ENCODE results near the gene RAB3IP. TPM values are rescaled to one million over a fixed set of nuclear protein-coding genes. Genes with fewer than 3 reads are reported as not detected.

RAB3IP gene
- total RNA-seq, 3 donors from 2014 or later = 12.5 to 45.5 (median 21.6) TPM

- Histone ChIP-seq H3K4me3 (no peak overlapping the region), H3K36me3 (no peaks in the 10 kb centered on the region), H3K27ac (no peak overlapping the region), H3K4me1 (no peaks in the 10 kb centered on the region), H3K27me3 (no peaks in the 10 kb centered on the region), H3K9me3 (no peaks in the 10 kb centered on the region)
- DNase-seq (ENCODE audit: low spot score in 2 of 2) = no peak
- TF ChIP-seq CTCF (IDR thresholded peaks at IDR 0.05) (no peak), POLR2AphosphoS5 (IDR thresholded peaks at IDR 0.05) (no peak), POLR2A (IDR thresholded peaks at IDR 0.05) (no peak)
- intact Hi-C loops (cut with DNase I; ENCODE audit: low total_unique reads) = no loop called here
These were observed 95.5 kb downstream of the RAB3IP start for GRCh38 chr12:69834147-69834546.

- DNase-seq (ENCODE audit: low spot score in 2 of 2) = no peak
- H3K4me3 ChIP-seq = no peak overlapping the region
- TF ChIP-seq CTCF (IDR thresholded peaks at IDR 0.05) (no peak), POLR2A (IDR thresholded peaks at IDR 0.05) (no peak), POLR2AphosphoS5 (IDR thresholded peaks at IDR 0.05) (no peak)
- H3K36me3 ChIP-seq = no peaks in the 10 kb centered on the region
- no peaks in the 10 kb centered on the region for H3K27me3 ChIP-seq
- no peak overlapping the region for H3K27ac ChIP-seq
- no peaks in the 10 kb centered on the region for H3K4me1 ChIP-seq
- intact Hi-C loops (cut with DNase I; ENCODE audit: low total_unique reads) = no loop called here
- no peaks in the 10 kb centered on the region for H3K9me3 ChIP-seq
These were observed 95.9 kb downstream of the RAB3IP start for GRCh38 chr12:69834576-69834975.

- H3K27me3 ChIP-seq = no peaks in the 10 kb centered on the region
- intact Hi-C loops (cut with DNase I; ENCODE audit: low total_unique reads) = no loop called here
- no peak for TF ChIP-seq CTCF (IDR thresholded peaks at IDR 0.05)
- TF ChIP-seq POLR2AphosphoS5 (IDR thresholded peaks at IDR 0.05) = no peak
- no peak for TF ChIP-seq POLR2A (IDR thresholded peaks at IDR 0.05)
- no peaks in the 10 kb centered on the region for H3K9me3 ChIP-seq
- no peak overlapping the region for H3K4me3 ChIP-seq
- no peak overlapping the region for H3K27ac ChIP-seq
- H3K36me3 ChIP-seq = no peaks in the 10 kb centered on the region
- no peak for DNase-seq (ENCODE audit: low spot score in 2 of 2)
- H3K4me1 ChIP-seq = no peaks in the 10 kb centered on the region
These were observed 96.4 kb downstream of the RAB3IP start for GRCh38 chr12:69835081-69835480.

DNA sequence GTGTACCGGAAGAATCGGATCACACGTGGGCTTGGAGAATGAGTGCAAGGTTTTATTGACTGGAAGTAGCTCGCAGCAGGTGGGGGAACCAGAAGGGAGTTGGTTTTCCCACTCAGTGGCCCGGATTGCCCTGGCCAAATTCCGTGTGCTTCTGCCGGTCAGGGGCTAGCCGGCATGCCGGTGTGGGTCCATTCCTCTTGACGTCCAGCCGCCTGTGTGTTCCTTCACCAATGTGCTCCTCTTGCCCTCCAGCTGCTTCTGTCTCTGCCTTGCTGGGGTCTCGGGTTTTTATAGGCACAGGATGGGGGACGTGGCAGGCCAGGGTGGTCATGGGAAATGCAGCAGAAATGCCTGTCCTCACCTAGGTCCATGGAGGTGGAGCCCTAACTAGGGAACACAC lies 97.4 kb downstream of the RAB3IP start:
- no peaks in the 10 kb centered on the region for H3K27me3 ChIP-seq
- intact Hi-C loops (cut with DNase I; ENCODE audit: low total_unique reads) = no loop called here
- H3K4me3 ChIP-seq = no peak overlapping the region
- TF ChIP-seq POLR2A (IDR thresholded peaks at IDR 0.05) = no peak
- no peaks in the 10 kb centered on the region for H3K9me3 ChIP-seq
- no peaks in the 10 kb centered on the region for H3K36me3 ChIP-seq
- H3K4me1 ChIP-seq = no peaks in the 10 kb centered on the region
- no peak overlapping the region for H3K27ac ChIP-seq
- DNase-seq (ENCODE audit: low spot score in 2 of 2) = no peak

DNA sequence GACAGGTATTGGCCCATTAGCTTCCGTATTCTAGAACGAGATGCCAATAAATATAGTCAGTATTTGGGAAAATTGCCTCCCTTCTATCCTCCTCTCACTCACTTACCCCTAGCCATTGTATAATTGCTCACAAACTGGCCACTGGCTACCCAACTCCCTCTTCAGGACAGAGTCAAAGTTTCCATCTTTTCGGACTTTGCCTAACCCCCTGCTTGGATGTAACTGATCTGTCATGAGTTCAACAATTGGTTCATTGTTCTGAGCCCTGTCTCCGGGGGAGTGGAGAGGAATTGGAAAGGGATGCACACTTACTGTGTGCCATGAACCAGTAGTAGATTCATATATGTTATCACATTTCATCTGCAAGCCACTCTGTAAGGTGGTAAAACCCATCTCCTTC lies 98.5 kb downstream of the RAB3IP start:
- Histone ChIP-seq H3K27ac (no peak overlapping the region), H3K9me3 (no peaks in the 10 kb centered on the region), H3K4me1 (no peaks in the 10 kb centered on the region), H3K4me3 (no peak overlapping the region), H3K36me3 (no peaks in the 10 kb centered on the region), H3K27me3 (no peaks in the 10 kb centered on the region)
- intact Hi-C loops (cut with DNase I; ENCODE audit: low total_unique reads) = no loop called here
- no peak for TF ChIP-seq CTCF (IDR thresholded peaks at IDR 0.05)
- TF ChIP-seq POLR2AphosphoS5 (IDR thresholded peaks at IDR 0.05) = no peak
- no peak for TF ChIP-seq POLR2A (IDR thresholded peaks at IDR 0.05)
- DNase-seq (ENCODE audit: low spot score in 2 of 2) = no peak

Measured in breast epithelium (tissue), 4 donors.